K562 (cell line): ENCODE data around the gene NRAP. TPM values are rescaled to one million over a fixed set of nuclear protein-coding genes. Genes with fewer than 3 reads are reported as not detected.

ENCODE experiments used
- ATAC-seq: fragments of 200-7000 bp; cut with Tn5 transposase; 3 replicates; pipeline ENCODE4 v1.9.1; 2020; ENCODE audit warnings: moderate library complexity
- BruUV-seq: library from RNA; stranded (reverse); fragments of 400-500 nt; replicated peaks from 2 replicates; lab custom pipeline; 2021; lab: Mats Ljungman, UMichigan
- CTCF ChIA-PET: fragments of 300-600 bp; formaldehyde crosslinking; extraction: SDS; loops from one replicate; lab custom pipeline; 2021; ENCODE audit warnings: low intra/inter-chr PET ratio; lab: Yijun Ruan, JAX
- POLR2A ChIA-PET: fragments of 300-600, 350-650 bp; sonication (Branson Sonifier 250); formaldehyde crosslinking; extraction: SDS; loops from one replicate; lab custom pipeline; 2021; ENCODE audit warnings: antibody characterized with exemption, inconsistent platforms; lab: Yijun Ruan, JAX
- DNase-seq, 4 experiments: peaks; one replicate each; pipeline versions ENCODE4 v3.0.0 to v3.0.0-alpha.2; 2011 to 2018; ENCODE audit warnings: low spot score in 3 of 4, mixed read lengths in 3 of 4; ENCODE audit errors: extremely low read depth in 1 of 4
- FAIRE-seq: peaks from 2 replicates; lab custom pipeline; 2011; peaks lifted over from hg19 to GRCh38; lab: Jason Lieb, UNC
- H2AFZ ChIP-seq: 2 replicates; pipeline ENCODE4 v1.6.0; 2011; ENCODE audit warnings: low read depth, low read length, control low read depth, inconsistent platforms
- H3K27ac ChIP-seq: fragments of 200-600 bp; 3 replicates; pipeline ENCODE4 v1.8.0; 2011; ENCODE audit warnings: low read depth, mild to moderate bottlenecking, control low read depth, inconsistent platforms, low read length, moderate library complexity, mixed read lengths; ENCODE audit errors: extremely low read depth
- H3K27me3 ChIP-seq, 2 experiments: fragments of 300-600 bp in 1 of 2; 2 replicates in 1 of 2; 3 replicates in 1 of 2; pipeline versions ENCODE4 v1.6.0 to v1.8.0; 2011; ENCODE audit warnings: inconsistent platforms in 2 of 2, low read length in 2 of 2, mild to moderate bottlenecking in 1 of 2, mixed read lengths in 1 of 2, moderate library complexity in 1 of 2; ENCODE audit not compliant: control insufficient read depth in 2 of 2, insufficient read depth in 2 of 2
- H3K36me3 ChIP-seq: fragments of 300-600 bp; 3 replicates; pipeline ENCODE4 v1.8.0; 2011; ENCODE audit warnings: mild to moderate bottlenecking, low read length, inconsistent platforms; ENCODE audit not compliant: control insufficient read depth, insufficient read depth
- H3K4me1 ChIP-seq, 2 experiments: fragments of 200-600 bp in 1 of 2; replicated peaks in 1 of 2; 2 replicates in 1 of 2; 3 replicates in 1 of 2; pipeline versions ENCODE4 v1.5.1 to v1.8.0; 2011; ENCODE audit warnings: inconsistent platforms in 2 of 2, low read length in 2 of 2, mild to moderate bottlenecking in 1 of 2, mixed read lengths in 1 of 2, moderate library complexity in 1 of 2; ENCODE audit not compliant: control insufficient read depth in 2 of 2, insufficient read depth in 2 of 2
- H3K4me2 ChIP-seq: 2 replicates; pipeline ENCODE4 v1.6.1; 2011; ENCODE audit warnings: low read length, control low read depth, inconsistent platforms, mixed read lengths; ENCODE audit not compliant: insufficient read depth
- H3K4me3 ChIP-seq: fragments of 200-600 bp; sonication (generic), shearing (Covaris generic); 2 replicates; pipeline ENCODE4 v1.5.1; 2016; ENCODE audit warnings: control low read depth, inconsistent platforms
- H3K79me2 ChIP-seq: fragments of 200-600 bp; 3 replicates; pipeline ENCODE4 v1.8.0; 2011; ENCODE audit warnings: low read length, inconsistent platforms; ENCODE audit not compliant: control insufficient read depth, insufficient read depth
- H3K9ac ChIP-seq, 2 experiments: 2 replicates each; pipeline versions ENCODE4 v1.6.0 to v1.6.1; 2011; ENCODE audit warnings: low read depth in 2 of 2, low read length in 2 of 2, control low read depth in 1 of 2, inconsistent platforms in 1 of 2, mild to moderate bottlenecking in 1 of 2, mixed read lengths in 1 of 2; ENCODE audit not compliant: insufficient read depth in 1 of 2
- H3K9me1 ChIP-seq: one replicate; pipeline ENCODE4 v1.6.0; 2011; ENCODE audit warnings: inconsistent platforms, mild to moderate bottlenecking, low read length, moderate library complexity; ENCODE audit not compliant: control insufficient read depth, insufficient read depth
- H3K9me3 ChIP-seq: replicated peaks from 2 replicates; pipeline ENCODE4 v1.5.1; 2011; ENCODE audit warnings: low read depth, low read length, inconsistent platforms; ENCODE audit not compliant: control insufficient read depth, insufficient read depth
- H4K20me1 ChIP-seq: replicated peaks from 2 replicates; pipeline ENCODE4 v1.6.1; 2011; ENCODE audit warnings: low read length, inconsistent platforms, mixed read lengths; ENCODE audit not compliant: control insufficient read depth, insufficient read depth
- ELF1 ChIP-seq: fragments of 200-800 bp; sonication (Bioruptor generic); IDR thresholded peaks from 2 replicates; pipeline ENCODE4 v1.6.1; 2016; ENCODE audit warnings: missing genetic modification characterization, missing compliant biosample characterization
- ELF4 ChIP-seq: fragments of 450-650 bp; formaldehyde crosslinking; IDR thresholded peaks from 2 replicates; pipeline ENCODE4 v1.4.0; 2022; ENCODE audit warnings: missing genetic modification characterization
- FOXK2 ChIP-seq, 2 experiments: fragments of 450-650 bp; IDR thresholded peaks in 1 of 2; conservative IDR thresholded peaks in 1 of 2; 2 replicates each; pipeline ENCODE4 v1.6.1; 2016; ENCODE audit warnings: low read depth in 2 of 2, mild to moderate bottlenecking in 1 of 2
- HNRNPL ChIP-seq: fragments of 200-400 bp; formaldehyde crosslinking; IDR thresholded peaks from 2 replicates; pipeline ENCODE4 v1.6.1; 2017; ENCODE audit warnings: low read depth, mild to moderate bottlenecking, low read length
- MXI1 ChIP-seq: IDR thresholded peaks from 2 replicates; pipeline ENCODE4 v1.6.1; 2011; ENCODE audit warnings: low read depth, mild to moderate bottlenecking, improper control_type of control experiment, low read length
- PRMT5 ChIP-seq: sonication (generic); formaldehyde crosslinking; IDR thresholded peaks from 2 replicates; pipeline ENCODE4 v1.5.0; 2020; ENCODE audit warnings: missing genetic modification reagents
- TFAM ChIP-seq: fragments of 250-450 bp; sonication (Bioruptor Pico); conservative IDR thresholded peaks from 2 replicates; pipeline ENCODE4 v1.5.0; 2021; ENCODE audit warnings: mild to moderate bottlenecking, moderate library complexity
- ZNF407 ChIP-seq: fragments of 450-650 bp; IDR thresholded peaks from 2 replicates; pipeline ENCODE4 v1.6.1; 2016; ENCODE audit warnings: low read depth
- WGBS: fragments of 100-300 bp; shearing (Covaris generic); methylation state at CpG from one replicate; pipeline ENCODE4 v1.1.6; 2016; ENCODE audit warnings: low coverage, mixed read lengths; ENCODE audit not compliant: insufficient coverage; ENCODE audit errors: missing lambda C conversion rate; 5-methylcytosine and 5-hydroxymethylcytosine counted together
- in situ Hi-C: fragments of 300-500 bp; cut with MboI; formaldehyde crosslinking; loops from 4 replicates; pipeline ENCODE4 v1.15.0; 2018; ENCODE audit warnings: inconsistent platforms, mixed read lengths
- intact Hi-C: fragments of 100-400 bp; cut with micrococcal nuclease; formaldehyde crosslinking; loops from 2 replicates; pipeline ENCODE4 v1.14.2; 2022
- polyA plus RNA-seq, 8 experiments: library from polyadenylated mRNA; depleted of rRNA in 4 of 8; stranded (reverse) in 5 of 8; unstranded in 3 of 8; fragments of >200 nt; fragmentation: Nextera tagmentation in 2 of 8; fragmentation: Illumina TruSeq in 1 of 8; extraction: Ambion mirVana in 2 of 8; extraction: Trizol in 1 of 8; gene quantifications; 2 replicates each; pipeline versions ENCODE4 v1.2.1 to v1.2.3, GENCODE V29; 2011 to 2014; ENCODE audit warnings: inconsistent platforms in 1 of 8, missing spikeins in 1 of 8
- total RNA-seq, 7 experiments: library from RNA; depleted of rRNA in 6 of 7; stranded (reverse); fragments of >200 nt in 6 of 7; fragmentation: Illumina TruSeq in 2 of 7; extraction: Trizol in 2 of 7; gene quantifications; 2 replicates each; pipeline versions ENCODE4 v1.2.1 to v1.2.3, GENCODE V29; 2011 to 2021; ENCODE audit warnings: low replicate concordance in 1 of 7

NRAP gene
- total and polyA plus RNA-seq, 9 of the 15 experiments (the other 6 are each of a cell fraction or from before 2014, with no cell fraction given): not detected

GRCh38 chr10:113557903-113558321 lies 105.9 kb downstream of the NRAP start:
- no peak overlapping the region; the same call in 2 of the 3 replicates for H3K27ac ChIP-seq
- peaks cover 0 to 15% of the 10 kb centered on the region in 2 experiments; a peak in 3 of 5 replicates for H3K4me1 ChIP-seq
- peak overlapping the region; percentile 36 for H3K4me2 ChIP-seq
- FAIRE-seq: no peak
- BruUV-seq: no TSS peak
- peak; percentile 20; the same call in 1 of the 3 replicates for ATAC-seq
- ChIA-PET CTCF (no interaction called here), POLR2A (no interaction called here)
- no peaks in the 10 kb centered on the region for H4K20me1 ChIP-seq
- in situ Hi-C loops: no loop called here
- H3K79me2 ChIP-seq: no peaks in the 10 kb centered on the region
- no peak overlapping the region for H3K4me3 ChIP-seq
- 62% methylated on average over 9 of the region's 9 CpGs for WGBS
- H2AFZ ChIP-seq: peak overlapping the region; percentile 73
- TF ChIP-seq TFAM (no peak), HNRNPL (no peak), MXI1 (no peak), ELF1 (tag) (no peak)
- no peak overlapping the region for H3K9ac ChIP-seq
- intact Hi-C loops: no loop called here
- H3K9me3 ChIP-seq: no peaks in the 10 kb centered on the region
- no peak for DNase-seq
- H3K36me3 ChIP-seq: no peaks in the 10 kb centered on the region
- H3K27me3 ChIP-seq: no peaks in the 10 kb centered on the region
- H3K9me1 ChIP-seq: no peaks in the 10 kb centered on the region

- peak overlapping the region; percentile 73 for H2AFZ ChIP-seq
- POLR2A ChIA-PET: no interaction called here
- TF ChIP-seq MXI1 (no peak), ZNF407 (no peak), ELF4 (no peak), FOXK2 (conservative IDR thresholded peaks at IDR 0.05 in 1 of 2, IDR thresholded peaks at IDR 0.05 in 1 of 2; ENCODE audit: low read depth in 2 of 2) (no peak), PRMT5 (no peak)
Measured at GRCh38 chr10:113557424-113557862, 106.4 kb downstream of the NRAP start.

More at GRCh38 chr10:113557424-113557862, 106.4 kb downstream of the NRAP start:
- no TSS peak for BruUV-seq
- Histone ChIP-seq H3K9ac (no peak overlapping the region), H4K20me1 (no peaks in the 10 kb centered on the region), H3K36me3 (no peaks in the 10 kb centered on the region), H3K9me3 (no peaks in the 10 kb centered on the region), H3K4me2 (peak overlapping the region; percentile 36; the same call in 1 of the 2 replicates), H3K79me2 (no peaks in the 10 kb centered on the region), H3K9me1 (no peaks in the 10 kb centered on the region), H3K4me3 (no peak overlapping the region), H3K27ac (no peak overlapping the region; the same call in 2 of the 3 replicates), H3K27me3 (no peaks in the 10 kb centered on the region), H3K4me1 (peaks cover 0 to 13% of the 10 kb centered on the region in 2 experiments; a peak in 3 of 5 replicates)
- peak; percentile 57; the same call in 1 of the 3 replicates for ATAC-seq
- FAIRE-seq: no peak
- in situ Hi-C loops (no loop called here), intact Hi-C loops (no loop called here)
- WGBS: 3% methylated on average over 9 of the region's 9 CpGs
- CTCF ChIA-PET: no interaction called here
- DNase-seq: peak; percentile 15 to 52 (median 32)
